Ectodermal cell (in vitro differentiated cells): ENCODE results near the gene OTX2.
A peak's percentile ranks its signal among the peaks of the same experiment; 100 is the strongest.

Experiments used
- H3K27ac ChIP-seq: 2 replicates; pipeline ENCODE4 v1.7.0; 2013; ENCODE audit warnings: mild to moderate bottlenecking, low read depth, low read length; ENCODE audit not compliant: insufficient read depth, poor library complexity, severe bottlenecking
- H3K27me3 ChIP-seq: 2 replicates; pipeline ENCODE4 v1.7.0; 2013; ENCODE audit warnings: mild to moderate bottlenecking, low read length; ENCODE audit not compliant: insufficient read depth, control insufficient read depth, poor library complexity, severe bottlenecking
- H3K36me3 ChIP-seq: one replicate; pipeline ENCODE4 v1.7.0; 2013; ENCODE audit warnings: low read length; ENCODE audit not compliant: control insufficient read depth, insufficient read depth
- H3K4me1 ChIP-seq: one replicate; pipeline ENCODE4 v1.7.0; 2013; ENCODE audit warnings: low read length; ENCODE audit not compliant: control insufficient read depth, insufficient read depth
- H3K4me3 ChIP-seq: 2 replicates; pipeline ENCODE4 v1.7.0; 2013; ENCODE audit warnings: low read depth, low read length, control low read depth; ENCODE audit not compliant: insufficient read depth
- H3K9me3 ChIP-seq: 2 replicates; pipeline ENCODE4 v1.7.0; 2013; ENCODE audit warnings: mild to moderate bottlenecking, low read length, moderate library complexity; ENCODE audit not compliant: control insufficient read depth
- WGBS, 2 experiments: methylation state at CpG; one replicate each; pipeline ENCODE4 v1.1.7; 2013; ENCODE audit warnings: missing lambda C conversion rate in 2 of 2; 5-methylcytosine and 5-hydroxymethylcytosine counted together

The OTX2 gene

GRCh38 chr14:56796259-56796658, 14.0 kb downstream of the OTX2 start:
- no peaks in the 10 kb centered on the region for H3K36me3 ChIP-seq
- peaks cover 99% of the 10 kb centered on the region for H3K27me3 ChIP-seq
- H3K4me3 ChIP-seq: no peak overlapping the region
- H3K27ac ChIP-seq: no peak overlapping the region
- peaks cover 27% of the 10 kb centered on the region for H3K4me1 ChIP-seq
- 4 to 13% methylated on average over 4 of the region's 4 CpGs for WGBS, 2 experiments
- no peaks in the 10 kb centered on the region for H3K9me3 ChIP-seq

DNA sequence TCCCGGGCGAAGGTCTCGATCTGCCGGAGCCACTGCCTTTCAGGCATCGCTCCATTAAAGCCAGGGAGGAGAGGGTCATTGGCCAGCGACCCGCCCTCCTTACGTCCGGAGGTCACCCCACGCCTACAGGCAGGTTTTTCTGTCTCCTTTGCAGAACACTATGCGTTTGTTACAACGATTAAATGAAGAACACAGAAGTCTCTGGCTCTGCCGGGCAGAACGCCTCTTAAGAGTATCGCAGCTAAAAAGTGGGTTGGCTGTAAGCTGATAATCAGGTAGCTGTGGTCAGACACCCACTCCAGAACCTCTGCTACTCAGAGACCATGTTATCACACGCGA, 15.0 kb downstream of the OTX2 start:
- Histone ChIP-seq H3K4me3 (peak overlapping the region; percentile 11), H3K4me1 (peaks cover 17% of the 10 kb centered on the region), H3K27me3 (peaks cover 93% of the 10 kb centered on the region), H3K36me3 (no peaks in the 10 kb centered on the region), H3K9me3 (no peaks in the 10 kb centered on the region), H3K27ac (no peak overlapping the region)
- WGBS, 2 experiments: 33 to 36% methylated on average over 17 of the region's 17 CpGs

DNA sequence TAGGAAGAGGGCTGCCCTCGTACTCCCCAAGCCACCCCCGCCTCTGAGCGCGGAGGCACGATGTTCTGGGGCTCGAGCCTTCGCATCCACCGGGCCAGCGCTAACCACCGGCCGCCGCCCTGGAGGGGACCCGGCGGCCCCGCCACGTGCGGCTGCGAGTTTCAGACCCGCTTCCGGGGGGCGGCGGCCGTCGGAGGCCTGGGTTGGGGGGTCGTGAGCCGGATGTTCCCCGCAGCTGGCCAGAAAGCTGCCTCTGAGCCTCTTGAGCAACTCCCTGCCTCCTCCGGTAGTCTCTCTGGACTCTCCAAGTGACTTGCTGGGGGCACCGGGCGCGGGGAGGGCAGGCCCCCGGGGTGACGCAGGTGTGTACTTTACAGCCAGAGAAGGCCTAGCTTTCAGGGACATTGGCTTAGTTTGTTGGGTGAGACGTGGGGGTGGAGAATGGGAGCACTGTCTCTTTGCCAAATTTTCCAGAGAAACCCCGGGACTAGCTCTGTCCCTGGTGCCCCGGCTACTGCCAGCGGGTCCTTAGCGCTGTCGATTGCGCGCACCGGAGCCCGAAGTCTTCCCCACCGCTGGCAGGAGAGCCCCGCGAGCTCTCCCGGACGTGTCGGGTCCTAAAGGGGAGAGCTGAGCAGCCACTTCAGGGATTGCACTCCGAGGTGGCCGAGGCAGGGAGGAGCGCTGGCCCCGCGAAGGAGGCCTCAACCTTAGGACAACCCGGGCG, 15.6 kb downstream of the OTX2 start:
- Histone ChIP-seq H3K36me3 (no peaks in the 10 kb centered on the region), H3K4me1 (peaks cover 16% of the 10 kb centered on the region), H3K9me3 (no peaks in the 10 kb centered on the region), H3K4me3 (peak overlapping the region; percentile 11), H3K27me3 (peaks cover 87% of the 10 kb centered on the region), H3K27ac (no peak overlapping the region)
- 33% methylated on average over 56 of the region's 56 CpGs for WGBS, 2 experiments

GRCh38 chr14:56794088-56794556, 16.2 kb downstream of the OTX2 start:
- Histone ChIP-seq H3K4me1 (peaks cover 16% of the 10 kb centered on the region), H3K36me3 (no peaks in the 10 kb centered on the region), H3K4me3 (peak overlapping the region; percentile 11), H3K27ac (no peak overlapping the region), H3K27me3 (peaks cover 81% of the 10 kb centered on the region), H3K9me3 (no peaks in the 10 kb centered on the region)
- 46 to 49% methylated on average over 33 of the region's 33 CpGs for WGBS, 2 experiments

DNA sequence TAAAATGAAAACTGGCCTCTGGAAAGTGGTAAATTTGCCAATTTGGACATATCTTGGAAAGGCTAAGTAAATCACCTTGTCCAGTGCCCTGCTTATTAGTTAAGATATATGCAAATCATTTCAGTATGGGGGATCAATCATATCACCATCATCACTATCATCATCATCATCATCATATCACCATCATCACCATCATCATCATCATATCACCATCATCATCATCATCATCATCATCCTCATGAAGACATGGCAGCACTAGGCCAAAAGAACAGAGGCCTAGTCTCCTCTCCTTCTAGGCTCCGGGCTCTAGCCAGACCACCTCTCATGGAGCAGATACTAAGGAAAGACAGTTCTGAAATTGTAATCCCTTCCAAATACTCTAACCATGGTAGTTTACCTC, 20.3 kb downstream of the OTX2 start:
- peaks cover under 1% of the 10 kb centered on the region for H3K4me1 ChIP-seq
- H3K27me3 ChIP-seq: peaks cover 40% of the 10 kb centered on the region
- whole genome bisulfite sequencing, 2 experiments: 92 to 100% methylated on average over 1 of the region's 1 CpG
- H3K9me3 ChIP-seq: no peaks in the 10 kb centered on the region
- no peaks in the 10 kb centered on the region for H3K36me3 ChIP-seq
- no peak overlapping the region for H3K4me3 ChIP-seq
- no peak overlapping the region for H3K27ac ChIP-seq

GRCh38 chr14:56787530-56787929, 22.7 kb downstream of the OTX2 start:
- H3K36me3 ChIP-seq: no peaks in the 10 kb centered on the region
- no peaks in the 10 kb centered on the region for H3K4me1 ChIP-seq
- peaks cover 15% of the 10 kb centered on the region for H3K27me3 ChIP-seq
- H3K4me3 ChIP-seq: no peak overlapping the region
- H3K9me3 ChIP-seq: no peaks in the 10 kb centered on the region
- H3K27ac ChIP-seq: no peak overlapping the region

DNA sequence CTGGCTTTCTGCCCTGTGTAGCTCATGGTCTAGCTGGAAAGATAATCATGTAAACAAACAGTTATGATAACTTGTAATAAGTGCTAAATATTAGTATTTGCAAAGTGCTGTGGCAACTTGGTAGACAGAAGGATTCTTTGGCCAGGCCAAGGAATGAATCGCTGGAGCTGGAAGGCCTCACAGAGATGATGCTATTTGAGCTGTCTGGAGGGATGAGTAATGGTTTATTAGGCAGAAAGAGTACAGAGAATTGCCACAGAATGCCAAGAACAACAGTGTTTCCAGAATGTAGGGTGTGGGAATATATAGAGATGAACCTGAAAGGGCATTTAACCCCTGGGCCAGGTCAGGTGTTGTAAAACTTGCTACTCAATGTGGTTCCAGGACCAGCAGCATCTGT, 27.6 kb downstream of the OTX2 start:
- Histone ChIP-seq H3K27me3 (no peaks in the 10 kb centered on the region), H3K9me3 (no peaks in the 10 kb centered on the region), H3K4me1 (no peaks in the 10 kb centered on the region), H3K4me3 (no peak overlapping the region), H3K27ac (no peak overlapping the region), H3K36me3 (no peaks in the 10 kb centered on the region)
- 92 to 94% methylated on average over 1 of the region's 1 CpG for WGBS, 2 experiments

GRCh38 chr14:56774503-56774902, 35.8 kb downstream of the OTX2 start:
- H3K36me3 ChIP-seq: no peaks in the 10 kb centered on the region
- 68% methylated on average over 6 of the region's 6 CpGs for WGBS, 2 experiments
- no peaks in the 10 kb centered on the region for H3K9me3 ChIP-seq
- no peak overlapping the region for H3K4me3 ChIP-seq
- no peaks in the 10 kb centered on the region for H3K4me1 ChIP-seq
- H3K27me3 ChIP-seq: no peaks in the 10 kb centered on the region
- no peak overlapping the region for H3K27ac ChIP-seq

DNA sequence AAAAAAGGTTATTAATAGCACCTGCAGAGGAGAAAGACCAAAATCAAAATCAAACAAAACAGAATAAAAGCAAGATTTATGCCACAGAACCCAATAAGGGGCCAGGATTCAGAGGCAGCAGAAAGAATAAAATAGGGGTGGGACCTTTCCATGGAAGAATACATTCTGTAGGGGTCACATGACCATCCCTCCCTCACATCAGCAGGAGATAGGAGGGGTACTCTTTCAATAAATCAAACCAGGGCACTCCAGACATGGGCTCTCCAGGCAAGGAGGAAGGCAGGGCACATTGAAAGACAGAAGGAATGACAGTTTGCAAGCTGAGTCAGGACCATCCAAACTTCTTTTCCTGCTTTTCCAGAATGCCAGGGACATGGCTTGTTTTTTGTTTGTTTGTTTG, 39.8 kb downstream of the OTX2 start:
- no peak overlapping the region for H3K4me3 ChIP-seq

DNA sequence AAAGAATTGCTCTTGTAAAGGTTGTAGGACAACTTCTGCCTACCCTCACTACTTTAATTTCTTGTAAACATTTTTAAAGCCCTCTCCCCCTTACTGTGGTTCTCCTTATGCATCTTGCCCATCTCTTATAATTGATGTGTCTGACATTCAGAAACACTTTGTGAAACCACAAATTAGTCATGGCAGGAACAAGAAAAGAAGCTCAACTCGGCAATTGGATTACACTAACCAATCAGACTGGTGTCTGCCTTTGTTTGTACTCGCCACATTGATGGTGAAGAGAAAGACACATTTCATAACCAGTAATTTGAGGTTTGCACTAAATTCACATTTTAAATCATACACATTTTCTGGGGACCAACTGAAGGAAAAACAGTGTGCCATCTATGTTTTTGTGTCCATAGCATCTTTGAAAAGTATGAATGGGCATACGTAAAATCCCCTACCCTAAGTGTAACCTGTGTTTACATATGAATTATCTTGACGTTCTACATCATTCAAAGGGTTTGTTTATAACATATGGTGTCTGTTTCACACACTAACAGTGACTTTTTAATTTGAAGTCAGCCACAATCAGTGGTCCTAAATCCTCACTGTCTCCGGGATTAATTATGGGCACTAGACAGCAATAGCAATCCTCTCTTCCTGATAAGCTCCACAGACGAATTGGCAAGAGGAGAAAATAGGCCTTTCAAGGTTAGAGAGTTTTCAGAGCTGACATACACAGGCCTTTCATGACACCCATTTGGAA, 49.9 kb downstream of the OTX2 start:
- Histone ChIP-seq H3K27ac (no peak overlapping the region), H3K4me3 (no peak overlapping the region), H3K27me3 (no peaks in the 10 kb centered on the region), H3K4me1 (no peaks in the 10 kb centered on the region), H3K9me3 (no peaks in the 10 kb centered on the region), H3K36me3 (no peaks in the 10 kb centered on the region)
- 92 to 94% methylated on average over 6 of the region's 6 CpGs for WGBS, 2 experiments

More for the DNA sequence above, 39.8 kb downstream of the OTX2 start:
- Histone ChIP-seq H3K4me1 (no peaks in the 10 kb centered on the region), H3K36me3 (no peaks in the 10 kb centered on the region), H3K27ac (no peak overlapping the region), H3K27me3 (no peaks in the 10 kb centered on the region), H3K9me3 (no peaks in the 10 kb centered on the region)
